Uterus (tissue), 2 donors: Measurements from ENCODE around the gene GNPTAB.

ENCODE experiments used
- POLR2A ChIP-seq, 2 donors: fragments of 450-650 bp; IDR thresholded peaks; one replicate each; pipeline ENCODE4 v1.6.1; 2016; ENCODE audit warnings: antibody characterized with exemption in 2 of 2, mild to moderate bottlenecking in 1 of 2, moderate library complexity in 1 of 2
- TF ChIP-seq, protein P1 (sequence below), 4 experiments: fragments of 200-600 bp in 2 of 4; fragments of 450-650 bp in 2 of 4; sonication (generic) in 2 of 4; IDR thresholded peaks; one replicate each; pipeline ENCODE4 v1.5.1; 2016 to 2019; ENCODE audit warnings: antibody characterized with exemption in 4 of 4, mild to moderate bottlenecking in 2 of 4, moderate library complexity in 1 of 4

DNA sequence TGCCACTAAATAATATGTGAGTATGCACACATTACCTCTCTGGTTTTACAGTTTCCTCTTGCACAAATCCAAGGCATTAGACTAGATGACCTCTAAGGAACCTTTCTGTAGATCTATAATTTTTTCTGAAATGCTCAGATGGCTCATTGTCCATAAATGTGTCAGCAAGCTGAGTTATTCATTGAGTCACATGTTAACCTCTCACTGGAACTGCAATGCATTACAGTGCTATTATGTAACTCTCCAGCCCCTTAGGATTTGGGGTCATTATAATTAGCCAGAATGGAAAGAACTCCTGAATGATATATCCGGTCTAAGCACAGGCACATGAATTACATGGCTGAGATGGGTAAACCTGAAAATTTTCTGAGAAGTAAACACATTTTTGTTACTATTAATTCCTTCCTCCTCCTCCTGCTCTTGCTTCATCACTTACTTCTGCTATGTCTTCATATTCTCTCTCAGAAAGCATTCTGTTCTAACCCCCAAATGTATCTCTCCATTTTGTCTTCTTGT, 26.3 kb upstream of the GNPTAB start:
- no peak for TF ChIP-seq POLR2A (IDR thresholded peaks at IDR 0.05)
- TF ChIP-seq, protein P1, sequence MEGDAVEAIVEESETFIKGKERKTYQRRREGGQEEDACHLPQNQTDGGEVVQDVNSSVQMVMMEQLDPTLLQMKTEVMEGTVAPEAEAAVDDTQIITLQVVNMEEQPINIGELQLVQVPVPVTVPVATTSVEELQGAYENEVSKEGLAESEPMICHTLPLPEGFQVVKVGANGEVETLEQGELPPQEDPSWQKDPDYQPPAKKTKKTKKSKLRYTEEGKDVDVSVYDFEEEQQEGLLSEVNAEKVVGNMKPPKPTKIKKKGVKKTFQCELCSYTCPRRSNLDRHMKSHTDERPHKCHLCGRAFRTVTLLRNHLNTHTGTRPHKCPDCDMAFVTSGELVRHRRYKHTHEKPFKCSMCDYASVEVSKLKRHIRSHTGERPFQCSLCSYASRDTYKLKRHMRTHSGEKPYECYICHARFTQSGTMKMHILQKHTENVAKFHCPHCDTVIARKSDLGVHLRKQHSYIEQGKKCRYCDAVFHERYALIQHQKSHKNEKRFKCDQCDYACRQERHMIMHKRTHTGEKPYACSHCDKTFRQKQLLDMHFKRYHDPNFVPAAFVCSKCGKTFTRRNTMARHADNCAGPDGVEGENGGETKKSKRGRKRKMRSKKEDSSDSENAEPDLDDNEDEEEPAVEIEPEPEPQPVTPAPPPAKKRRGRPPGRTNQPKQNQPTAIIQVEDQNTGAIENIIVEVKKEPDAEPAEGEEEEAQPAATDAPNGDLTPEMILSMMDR (IDR thresholded peaks at IDR 0.05): no peak
